ENCODE results near the gene ALDH4A1.

DNA sequence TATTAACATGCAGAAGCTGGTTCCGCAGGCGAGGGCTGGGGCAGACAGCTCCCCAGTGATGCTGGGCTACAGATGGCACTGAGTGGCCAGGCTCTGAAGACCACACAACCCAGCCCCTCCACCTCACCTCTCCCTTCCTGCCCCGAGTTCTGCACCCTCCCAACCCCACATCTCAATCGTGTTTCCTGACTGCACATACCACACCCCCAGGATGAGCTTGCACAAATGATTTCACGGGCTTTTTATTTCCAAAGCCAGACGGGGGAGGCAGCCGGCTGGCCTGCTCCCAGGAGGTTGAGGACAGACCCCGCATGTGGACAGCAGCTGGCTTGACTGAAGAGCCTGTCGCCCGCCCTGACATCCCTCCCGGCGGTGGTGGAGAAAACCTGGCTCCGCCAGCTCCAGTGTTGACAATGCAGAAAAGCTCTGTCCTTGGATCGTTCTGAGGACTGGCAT, 21.4 kb upstream of the ALDH4A1 start:
- TF ChIP-seq, protein P1, sequence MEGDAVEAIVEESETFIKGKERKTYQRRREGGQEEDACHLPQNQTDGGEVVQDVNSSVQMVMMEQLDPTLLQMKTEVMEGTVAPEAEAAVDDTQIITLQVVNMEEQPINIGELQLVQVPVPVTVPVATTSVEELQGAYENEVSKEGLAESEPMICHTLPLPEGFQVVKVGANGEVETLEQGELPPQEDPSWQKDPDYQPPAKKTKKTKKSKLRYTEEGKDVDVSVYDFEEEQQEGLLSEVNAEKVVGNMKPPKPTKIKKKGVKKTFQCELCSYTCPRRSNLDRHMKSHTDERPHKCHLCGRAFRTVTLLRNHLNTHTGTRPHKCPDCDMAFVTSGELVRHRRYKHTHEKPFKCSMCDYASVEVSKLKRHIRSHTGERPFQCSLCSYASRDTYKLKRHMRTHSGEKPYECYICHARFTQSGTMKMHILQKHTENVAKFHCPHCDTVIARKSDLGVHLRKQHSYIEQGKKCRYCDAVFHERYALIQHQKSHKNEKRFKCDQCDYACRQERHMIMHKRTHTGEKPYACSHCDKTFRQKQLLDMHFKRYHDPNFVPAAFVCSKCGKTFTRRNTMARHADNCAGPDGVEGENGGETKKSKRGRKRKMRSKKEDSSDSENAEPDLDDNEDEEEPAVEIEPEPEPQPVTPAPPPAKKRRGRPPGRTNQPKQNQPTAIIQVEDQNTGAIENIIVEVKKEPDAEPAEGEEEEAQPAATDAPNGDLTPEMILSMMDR (IDR thresholded peaks at IDR 0.05): no peak
- no peak for TF ChIP-seq POLR2A (IDR thresholded peaks at IDR 0.05)

All from lower leg skin (tissue), 3 donors.